ENCODE data around the gene TGFB3. TPM values are rescaled to one million over a fixed set of nuclear protein-coding genes. Genes with fewer than 3 reads are reported as not detected.

TGFB3 gene
- total RNA-seq, 1 experiment from 2014 or later, result 1.6 TPM

DNA sequence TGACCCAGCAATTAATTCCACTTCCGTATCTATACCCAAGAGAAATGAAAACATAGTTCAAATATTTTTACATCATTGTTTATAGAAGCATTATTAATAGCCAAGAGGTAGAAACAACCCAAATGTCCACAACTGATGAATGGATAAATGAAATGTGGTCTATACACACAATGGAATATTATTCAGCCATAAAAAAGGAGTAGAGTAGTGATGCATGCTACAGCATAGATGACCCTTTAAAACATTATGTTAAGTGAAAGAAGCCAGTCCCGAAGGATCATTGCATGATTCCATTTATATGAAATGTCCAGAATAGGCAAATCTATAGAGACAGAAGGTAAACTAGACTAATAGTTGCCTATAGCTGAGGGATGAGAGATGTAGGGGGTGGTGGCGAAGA is 29.3 kb downstream of the TGFB3 start:
- ChIA-PET POLR2A (no interaction called here), CTCF (no interaction called here), RAD21 (ENCODE audit: low non-redundant PET in 1 of 2, low total read pairs in 2 of 2, uncharacterized antibody in 2 of 2, unreplicated experiment in 2 of 2) (no interaction called here)
- no TSS peak for BruUV-seq (replicated peaks)
- Histone ChIP-seq H2AFZ (ENCODE audit: low read depth, low read length, poor library complexity, severe bottlenecking) (no peak overlapping the region), H3K9me2 (ENCODE audit: insufficient read depth) (no peaks in the 10 kb centered on the region), H3K27me3 (ENCODE audit: insufficient read depth, low read length) (no peaks in the 10 kb centered on the region), H3K27ac (ENCODE audit: low read depth, low read length) (no peak overlapping the region), H3K9ac (ENCODE audit: low read length) (no peak overlapping the region), H3K9me3 (ENCODE audit: control insufficient read depth in 1 of 2, insufficient read depth in 1 of 2, low read depth in 1 of 2, low read length in 2 of 2) (no peaks in the 10 kb centered on the region), H3K36me3 (ENCODE audit: control insufficient read depth in 1 of 2, insufficient read depth in 2 of 2, low read length in 2 of 2) (no peaks in the 10 kb centered on the region), H3K4me3 (replicated peaks in 1 of 2; ENCODE audit: low read depth in 1 of 2, low read length in 2 of 2) (no peak overlapping the region), H3K79me2 (ENCODE audit: insufficient read depth, low read length) (no peaks in the 10 kb centered on the region), H3K4me1 (ENCODE audit: control insufficient read depth in 1 of 2, insufficient read depth in 2 of 2, low read length in 2 of 2) (no peaks in the 10 kb centered on the region), H3K4me2 (ENCODE audit: low read length) (no peak overlapping the region), H4K20me1 (ENCODE audit: insufficient read depth) (no peaks in the 10 kb centered on the region)
- TF ChIP-seq EZH2 (IDR thresholded peaks at IDR 0.05) (no peak), YY1 (IDR thresholded peaks at IDR 0.05; ENCODE audit: extremely low read depth, insufficient replicate concordance, low read depth, low read length) (no peak)
- intact Hi-C loops (cut with micrococcal nuclease), result no loop called here
- DNase-seq (ENCODE audit: low read depth, low spot score) (no peak), ATAC-seq (no peak)

DNA sequence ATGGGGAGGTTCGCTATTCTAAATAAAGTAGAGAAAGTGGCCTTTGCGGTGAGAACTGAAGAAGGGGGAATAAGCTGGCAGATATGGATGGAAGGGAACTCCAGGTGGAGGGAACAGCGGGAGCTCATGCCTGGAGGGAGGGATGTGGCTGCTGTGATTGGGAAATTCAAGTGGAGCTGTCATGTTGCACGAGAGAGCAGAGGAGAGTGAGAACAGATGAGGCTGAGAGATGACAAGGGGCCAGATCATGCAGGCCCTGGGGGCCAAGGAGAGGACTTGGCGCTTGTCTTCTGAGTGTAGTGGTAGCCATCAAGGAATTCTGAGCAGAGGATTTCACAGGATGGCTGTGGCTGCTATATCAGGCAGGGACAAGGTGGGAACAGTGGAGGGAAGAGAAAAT is 35.0 kb downstream of the TGFB3 start:
- TF ChIP-seq EZH2phosphoT487 (IDR thresholded peaks at IDR 0.05; ENCODE audit: borderline replicate concordance) (no peak), SP1 (IDR thresholded peaks at IDR 0.05; ENCODE audit: low read depth) (no peak)
- TF ChIP-seq, protein P1, sequence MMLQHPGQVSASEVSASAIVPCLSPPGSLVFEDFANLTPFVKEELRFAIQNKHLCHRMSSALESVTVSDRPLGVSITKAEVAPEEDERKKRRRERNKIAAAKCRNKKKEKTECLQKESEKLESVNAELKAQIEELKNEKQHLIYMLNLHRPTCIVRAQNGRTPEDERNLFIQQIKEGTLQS (IDR thresholded peaks at IDR 0.05), result no peak
- H3K4me1 ChIP-seq (ENCODE audit: control insufficient read depth in 1 of 2, insufficient read depth in 2 of 2, low read length in 2 of 2), result peaks cover 0 to under 1% of the 10 kb centered on the region in 2 experiments; a peak in 1 of 4 replicates
- ChIA-PET POLR2A (no interaction called here), CTCF (no interaction called here), RAD21 (ENCODE audit: low non-redundant PET in 1 of 2, low total read pairs in 2 of 2, uncharacterized antibody in 2 of 2, unreplicated experiment in 2 of 2) (interaction anchor here in 1 of 2 experiments (0.7 kb wide), 1 partner anchor 34 kb away, joined by 3 read pairs; no protein-coding TSS in a partner anchor)
- H4K20me1 ChIP-seq (ENCODE audit: insufficient read depth), result no peaks in the 10 kb centered on the region
- no peak overlapping the region for H3K4me2 ChIP-seq (ENCODE audit: low read length)
- H3K36me3 ChIP-seq (ENCODE audit: control insufficient read depth in 1 of 2, insufficient read depth in 2 of 2, low read length in 2 of 2), result no peaks in the 10 kb centered on the region
- no peak for ATAC-seq
- H3K27me3 ChIP-seq (ENCODE audit: insufficient read depth, low read length), result no peaks in the 10 kb centered on the region
- H3K27ac ChIP-seq (ENCODE audit: low read depth, low read length), result no peak overlapping the region
- H3K4me3 ChIP-seq (replicated peaks in 1 of 2; ENCODE audit: low read depth in 1 of 2, low read length in 2 of 2), result no peak overlapping the region
- H3K9me3 ChIP-seq (ENCODE audit: control insufficient read depth in 1 of 2, insufficient read depth in 1 of 2, low read depth in 1 of 2, low read length in 2 of 2), result no peaks in the 10 kb centered on the region
- H2AFZ ChIP-seq (ENCODE audit: low read depth, low read length, poor library complexity, severe bottlenecking), result no peak overlapping the region
- no peak for DNase-seq (ENCODE audit: low read depth, low spot score)
- H3K9me2 ChIP-seq (ENCODE audit: insufficient read depth), result no peaks in the 10 kb centered on the region
- intact Hi-C loops (cut with micrococcal nuclease), result no loop called here
- no TSS peak for BruUV-seq (replicated peaks)
- H3K9ac ChIP-seq (ENCODE audit: low read length), result no peak overlapping the region
- no peaks in the 10 kb centered on the region for H3K79me2 ChIP-seq (ENCODE audit: insufficient read depth, low read length)
